ENCODE results near the gene JMJD7. TPM values are rescaled to one million over a fixed set of nuclear protein-coding genes. Genes with fewer than 3 reads are reported as not detected.

Gene JMJD7
- total RNA-seq, 4 donors from 2014 or later = 1.9 to 10.9 (median 7.6) TPM

DNA sequence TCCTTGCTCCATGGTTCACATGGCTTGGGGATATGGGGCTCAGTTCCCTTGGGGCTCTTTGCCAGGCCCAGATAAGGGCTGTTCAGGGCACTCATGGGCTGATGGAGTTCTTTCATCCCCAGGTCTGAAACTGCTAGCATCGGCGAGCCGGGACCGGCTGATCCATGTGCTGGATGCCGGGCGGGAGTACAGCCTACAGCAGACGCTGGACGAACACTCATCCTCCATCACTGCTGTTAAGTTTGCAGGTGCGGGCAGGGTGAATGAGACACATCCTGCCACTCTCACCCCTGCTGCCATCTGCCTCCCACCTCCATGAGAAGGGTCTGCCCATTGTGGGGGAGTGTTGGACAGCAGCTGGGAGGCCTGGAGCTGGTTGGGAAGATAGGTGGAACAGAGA is 11.1 kb upstream of the JMJD7 start:
- Histone ChIP-seq H3K27me3 (no peaks in the 10 kb centered on the region), H3K4me1 (no peaks in the 10 kb centered on the region), H3K9me3 (no peaks in the 10 kb centered on the region), H3K27ac (no peak overlapping the region), H3K4me3 (no peak overlapping the region), H3K36me3 (peaks cover 0 to 23% (median 11%) of the 10 kb centered on the region in 4 donors)
- intact Hi-C loops (cut with DNase I; ENCODE audit: low total_unique reads) = no loop called here
- DNase-seq = no peak
- no peak for TF ChIP-seq POLR2AphosphoS5 (IDR thresholded peaks at IDR 0.05)
- 95% methylated on average over 9 of the region's 9 CpGs; no CpG with 5 or more reads in 1 of the 2 donors for WGBS, 2 donors (ENCODE audit: low coverage in 1 of 2)
- in situ Hi-C loops (cut with MboI; ENCODE audit: low pct_ligation_motif_present in 1 of 4, low pct_unique_long_range_greater_than_20kb in 1 of 4, low sequenced_read_pairs in 3 of 4) = loop anchor here in 2 of 4 donors (25.0 kb wide), 1 partner anchor 204 kb away; no protein-coding TSS in a partner anchor

DNA sequence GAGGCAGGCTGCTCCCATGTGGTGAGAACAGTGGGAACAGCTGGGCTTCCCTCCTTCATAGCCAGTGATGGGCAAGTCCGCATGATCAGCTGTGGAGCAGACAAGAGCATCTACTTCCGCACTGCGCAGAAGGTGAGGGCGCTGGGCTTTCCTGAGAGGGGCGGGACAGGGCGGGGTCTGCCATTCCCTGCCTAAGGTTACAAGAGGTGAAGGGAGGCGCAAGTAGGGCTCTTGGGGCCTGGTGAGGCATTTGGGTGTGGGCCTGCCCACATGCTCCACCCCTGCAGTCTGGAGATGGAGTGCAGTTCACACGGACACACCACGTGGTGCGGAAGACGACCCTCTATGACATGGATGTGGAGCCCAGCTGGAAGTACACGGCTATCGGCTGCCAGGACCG is 10.6 kb upstream of the JMJD7 start:
- intact Hi-C loops (cut with DNase I; ENCODE audit: low total_unique reads) (no loop called here), in situ Hi-C loops (cut with MboI; ENCODE audit: low pct_ligation_motif_present in 1 of 4, low pct_unique_long_range_greater_than_20kb in 1 of 4, low sequenced_read_pairs in 3 of 4) (loop anchor here in 2 of 4 donors (25.0 kb wide), 1 partner anchor 205 kb away; no protein-coding TSS in a partner anchor)
- H3K27ac ChIP-seq = no peak overlapping the region
- 92% methylated on average over 14 of the region's 14 CpGs; no CpG with 5 or more reads in 1 of the 2 donors for WGBS, 2 donors (ENCODE audit: low coverage in 1 of 2)
- no peak for TF ChIP-seq POLR2A (IDR thresholded peaks at IDR 0.05)
- TF ChIP-seq EP300 (IDR thresholded peaks at IDR 0.05; ENCODE audit: low read depth) = no peak
- TF ChIP-seq POLR2AphosphoS5 (IDR thresholded peaks at IDR 0.05) = no peak
- TF ChIP-seq, protein P1, sequence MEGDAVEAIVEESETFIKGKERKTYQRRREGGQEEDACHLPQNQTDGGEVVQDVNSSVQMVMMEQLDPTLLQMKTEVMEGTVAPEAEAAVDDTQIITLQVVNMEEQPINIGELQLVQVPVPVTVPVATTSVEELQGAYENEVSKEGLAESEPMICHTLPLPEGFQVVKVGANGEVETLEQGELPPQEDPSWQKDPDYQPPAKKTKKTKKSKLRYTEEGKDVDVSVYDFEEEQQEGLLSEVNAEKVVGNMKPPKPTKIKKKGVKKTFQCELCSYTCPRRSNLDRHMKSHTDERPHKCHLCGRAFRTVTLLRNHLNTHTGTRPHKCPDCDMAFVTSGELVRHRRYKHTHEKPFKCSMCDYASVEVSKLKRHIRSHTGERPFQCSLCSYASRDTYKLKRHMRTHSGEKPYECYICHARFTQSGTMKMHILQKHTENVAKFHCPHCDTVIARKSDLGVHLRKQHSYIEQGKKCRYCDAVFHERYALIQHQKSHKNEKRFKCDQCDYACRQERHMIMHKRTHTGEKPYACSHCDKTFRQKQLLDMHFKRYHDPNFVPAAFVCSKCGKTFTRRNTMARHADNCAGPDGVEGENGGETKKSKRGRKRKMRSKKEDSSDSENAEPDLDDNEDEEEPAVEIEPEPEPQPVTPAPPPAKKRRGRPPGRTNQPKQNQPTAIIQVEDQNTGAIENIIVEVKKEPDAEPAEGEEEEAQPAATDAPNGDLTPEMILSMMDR (IDR thresholded peaks at IDR 0.05) = no peak
- peaks cover 0 to 23% (median 11%) of the 10 kb centered on the region in 4 donors for H3K36me3 ChIP-seq
- no peaks in the 10 kb centered on the region for H3K9me3 ChIP-seq
- DNase-seq = no peak
- no peaks in the 10 kb centered on the region for H3K4me1 ChIP-seq
- no peak overlapping the region for H3K4me3 ChIP-seq
- H3K27me3 ChIP-seq = no peaks in the 10 kb centered on the region

DNA sequence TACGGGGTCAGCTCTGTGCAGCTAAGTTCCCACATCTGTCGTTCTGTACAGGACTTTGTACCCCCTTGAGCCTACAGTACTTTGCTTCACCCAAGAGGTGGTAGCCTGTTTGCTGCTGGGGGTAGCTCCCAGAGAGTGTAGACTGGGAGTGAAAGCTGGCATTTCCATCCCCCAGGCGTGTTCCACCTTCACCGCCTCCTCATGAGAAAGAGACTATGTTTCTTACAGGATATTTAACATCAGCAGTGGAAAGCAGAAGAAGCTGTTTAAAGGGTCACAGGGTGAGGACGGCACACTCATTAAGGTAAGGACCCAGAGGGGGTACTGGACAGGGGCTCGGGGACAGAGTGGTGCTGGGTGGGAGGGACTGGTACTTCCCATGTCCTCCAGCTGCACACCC is 10.1 kb upstream of the JMJD7 start:
- no peak overlapping the region for H3K4me3 ChIP-seq
- no peak overlapping the region for H3K27ac ChIP-seq
- TF ChIP-seq POLR2A (IDR thresholded peaks at IDR 0.05) (no peak), EP300 (IDR thresholded peaks at IDR 0.05; ENCODE audit: low read depth) (no peak), POLR2AphosphoS5 (IDR thresholded peaks at IDR 0.05) (no peak)
- TF ChIP-seq, protein P1 (IDR thresholded peaks at IDR 0.05) = no peak
- H3K36me3 ChIP-seq = peaks cover 0 to 23% (median 11%) of the 10 kb centered on the region in 4 donors
- WGBS, 2 donors (ENCODE audit: low coverage in 1 of 2) = 85 to 92% methylated on average over 2 to 6 of the region's 6 CpGs
- H3K9me3 ChIP-seq = no peaks in the 10 kb centered on the region
- intact Hi-C loops (cut with DNase I; ENCODE audit: low total_unique reads) = no loop called here
- in situ Hi-C loops (cut with MboI; ENCODE audit: low pct_ligation_motif_present in 1 of 4, low pct_unique_long_range_greater_than_20kb in 1 of 4, low sequenced_read_pairs in 3 of 4) = loop anchor here in 2 of 4 donors (25.0 kb wide), 1 partner anchor 205 kb away; no protein-coding TSS in a partner anchor
- no peaks in the 10 kb centered on the region for H3K4me1 ChIP-seq
- no peaks in the 10 kb centered on the region for H3K27me3 ChIP-seq
- no peak for DNase-seq

DNA sequence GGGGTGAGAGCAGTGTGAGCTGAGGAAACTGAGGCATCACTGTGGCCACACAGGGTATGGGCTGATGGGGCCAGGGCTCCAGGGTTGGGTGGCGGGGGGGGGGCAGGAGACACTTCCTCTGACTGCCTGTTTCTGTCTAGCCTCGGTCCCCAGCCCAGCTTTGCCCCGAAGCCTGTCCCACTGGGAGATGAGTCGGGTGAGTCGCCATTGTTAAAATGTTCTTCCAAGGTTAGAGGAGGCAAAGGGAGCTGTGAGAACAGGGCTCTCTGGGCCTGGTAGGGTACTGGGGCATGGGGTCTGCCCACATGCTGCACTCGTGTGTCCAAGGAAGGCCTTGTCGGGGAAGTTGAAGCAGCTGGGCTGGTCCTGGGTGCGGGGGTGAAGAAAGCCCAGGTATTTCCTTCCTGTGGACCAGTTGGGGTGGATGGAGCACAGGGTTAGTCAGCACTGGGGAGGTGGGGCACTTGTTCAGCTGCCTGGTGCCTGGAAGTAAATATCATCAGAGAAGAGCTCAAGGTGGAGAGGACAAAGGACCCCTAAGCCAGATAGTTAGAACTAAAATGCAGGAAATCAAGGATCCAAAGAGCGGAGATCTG is 8.3 kb upstream of the JMJD7 start:
- no peak for TF ChIP-seq POLR2A (IDR thresholded peaks at IDR 0.05)
- TF ChIP-seq POLR2AphosphoS5 (IDR thresholded peaks at IDR 0.05) = no peak
- TF ChIP-seq EP300 (IDR thresholded peaks at IDR 0.05; ENCODE audit: low read depth) = no peak
- TF ChIP-seq, protein P1 (IDR thresholded peaks at IDR 0.05) = no peak
- Histone ChIP-seq H3K27ac (no peak overlapping the region), H3K36me3 (peaks cover 0 to 22% (median 7%) of the 10 kb centered on the region in 4 donors), H3K9me3 (no peaks in the 10 kb centered on the region), H3K27me3 (no peaks in the 10 kb centered on the region), H3K4me1 (no peaks in the 10 kb centered on the region), H3K4me3 (no peak overlapping the region)
- DNase-seq = no peak
- in situ Hi-C loops (cut with MboI; ENCODE audit: low pct_ligation_motif_present in 1 of 4, low pct_unique_long_range_greater_than_20kb in 1 of 4, low sequenced_read_pairs in 3 of 4) = loop anchor here in 2 of 4 donors (25.0 kb wide), 1 partner anchor 207 kb away; no protein-coding TSS in a partner anchor
- intact Hi-C loops (cut with DNase I; ENCODE audit: low total_unique reads) = no loop called here
- WGBS, 2 donors (ENCODE audit: low coverage in 1 of 2) = 88 to 100% methylated on average over 1 to 9 of the region's 9 CpGs

Measured in transverse colon (tissue), 4 donors.